Glutamatergic neuron (in vitro differentiated cells): ENCODE data around the gene PAFAH1B1. TPM values are rescaled to one million over a fixed set of nuclear protein-coding genes. Genes with fewer than 3 reads are reported as not detected.
A peak's percentile ranks its signal among the peaks of the same experiment; 100 is the strongest.

Experiments used
- DNase-seq: peaks from one replicate; pipeline ENCODE4 v3.0.0; 2022
- H3K27ac Mint-ChIP-seq: one replicate; pipeline ENCODE4 v1.8.0; 2020; ENCODE audit warnings: mild to moderate bottlenecking, mixed read lengths, inconsistent platforms; ENCODE audit not compliant: unreplicated experiment
- H3K27me3 Mint-ChIP-seq: one replicate; pipeline ENCODE4 v1.8.0; 2020; ENCODE audit warnings: mild to moderate bottlenecking, moderate library complexity, mixed read lengths, inconsistent platforms; ENCODE audit not compliant: unreplicated experiment
- H3K36me3 Mint-ChIP-seq: one replicate; pipeline ENCODE4 v1.8.0; 2020; ENCODE audit warnings: mild to moderate bottlenecking, mixed read lengths, inconsistent platforms; ENCODE audit not compliant: unreplicated experiment
- H3K4me1 Mint-ChIP-seq: one replicate; pipeline ENCODE4 v1.8.0; 2020; ENCODE audit warnings: mild to moderate bottlenecking, low read depth, mixed read lengths, inconsistent platforms; ENCODE audit not compliant: unreplicated experiment
- H3K4me3 Mint-ChIP-seq: one replicate; pipeline ENCODE4 v1.8.0; 2020; ENCODE audit warnings: mild to moderate bottlenecking, mixed read lengths, inconsistent platforms; ENCODE audit not compliant: unreplicated experiment
- H3K9me3 Mint-ChIP-seq: one replicate; pipeline ENCODE4 v1.8.0; 2020; ENCODE audit warnings: mild to moderate bottlenecking, moderate library complexity, mixed read lengths, inconsistent platforms; ENCODE audit not compliant: unreplicated experiment
- CTCF ChIP-seq: fragments of 200-600 bp; sonication (generic); IDR thresholded peaks from one replicate; pipeline ENCODE4 v1.5.0; 2021; ENCODE audit not compliant: partially characterized antibody, unreplicated experiment
- total RNA-seq: library from RNA; stranded (reverse); fragmentation: NEBNext Ultra II Directional; extraction: Animal tissue kit (Norgen Biotek cat#: 25700); gene quantifications from one replicate; pipeline ENCODE4 v1.2.1, GENCODE V29; 2021; ENCODE audit not compliant: unreplicated experiment

Gene PAFAH1B1
- total RNA-seq, 1 donor from 2014 or later = 296 TPM

DNA sequence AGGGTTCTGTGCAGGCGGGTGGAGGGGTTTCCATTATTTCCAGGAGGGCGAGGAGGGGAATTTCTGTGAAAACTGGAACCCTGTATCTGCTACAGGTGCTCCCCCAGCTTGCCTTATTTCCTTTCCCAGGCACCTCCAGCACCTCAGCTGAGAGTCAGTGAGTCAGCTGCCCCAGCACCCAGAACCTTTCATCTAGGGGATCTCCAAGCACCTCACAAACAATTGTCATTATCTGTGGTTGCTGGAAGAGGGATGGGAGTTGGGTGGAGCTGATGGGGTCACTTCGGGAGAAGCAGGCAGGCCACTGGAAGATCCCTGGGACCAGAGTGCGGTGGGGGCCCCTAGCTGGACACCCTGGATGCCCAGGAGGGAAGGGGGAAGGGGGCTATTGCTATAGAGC, 128.1 kb downstream of the PAFAH1B1 start:
- Mint-ChIP-seq H3K9me3 (peaks cover 5% of the 10 kb centered on the region), H3K4me3 (no peak overlapping the region), H3K4me1 (peaks cover 2% of the 10 kb centered on the region), H3K27ac (no peak overlapping the region), H3K36me3 (peaks cover 5% of the 10 kb centered on the region), H3K27me3 (peaks cover 9% of the 10 kb centered on the region)
- no peak for TF ChIP-seq CTCF
- no peak for DNase-seq

DNA sequence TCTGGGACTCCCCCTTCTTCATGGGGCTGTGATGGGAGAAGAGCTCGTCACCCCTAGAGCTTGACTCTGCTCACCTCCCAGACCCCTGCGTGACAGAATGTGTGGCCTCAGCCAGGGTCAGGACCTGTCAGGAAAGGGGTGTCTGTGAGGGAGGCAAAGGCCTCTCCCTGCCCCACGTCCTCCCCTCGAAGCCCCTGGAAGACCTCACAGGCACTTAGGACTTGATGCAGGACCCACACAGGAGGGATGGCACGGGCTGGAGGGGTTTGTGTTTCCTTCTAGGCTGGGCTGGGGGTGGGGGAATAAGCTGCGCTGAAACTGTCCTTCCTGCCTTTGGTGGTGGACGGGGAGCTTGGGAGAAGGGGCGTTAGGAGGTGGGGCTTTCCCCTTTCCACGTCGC, 129.2 kb downstream of the PAFAH1B1 start:
- Mint-ChIP-seq H3K4me3 (no peak overlapping the region), H3K4me1 (peaks cover 2% of the 10 kb centered on the region), H3K27me3 (peaks cover 9% of the 10 kb centered on the region), H3K9me3 (peaks cover 5% of the 10 kb centered on the region), H3K36me3 (peaks cover 5% of the 10 kb centered on the region), H3K27ac (no peak overlapping the region)
- no peak for TF ChIP-seq CTCF
- no peak for DNase-seq

DNA sequence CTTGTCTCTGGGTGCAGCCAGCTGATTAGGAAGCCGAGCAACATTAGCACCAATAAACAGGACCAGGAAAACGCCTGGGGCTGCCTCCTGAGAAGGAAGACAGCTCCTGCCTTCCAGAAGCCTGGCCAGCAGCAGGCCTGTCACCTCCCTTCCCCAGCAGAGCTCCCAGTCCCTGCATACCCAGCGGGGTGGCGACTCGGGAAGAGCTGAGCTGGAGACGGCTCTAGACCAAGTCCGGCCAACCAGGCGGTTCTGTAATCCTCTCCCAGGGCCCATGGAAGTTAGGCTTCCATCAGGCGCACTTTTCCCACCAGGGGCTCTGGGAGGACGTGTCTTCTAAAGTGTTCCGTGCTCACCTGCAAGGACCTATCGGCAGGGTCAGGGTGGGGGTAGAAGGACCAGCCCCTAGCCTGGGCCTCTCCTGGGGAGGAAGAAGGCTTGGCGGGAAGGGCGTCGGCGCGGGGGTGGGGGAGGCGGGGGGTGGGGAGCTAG, 130.1 kb downstream of the PAFAH1B1 start:
- Mint-ChIP-seq H3K27ac (no peak overlapping the region), H3K4me3 (no peak overlapping the region)
- no peak for TF ChIP-seq CTCF

GRCh38 chr17:2723997-2724783, 130.7 kb downstream of the PAFAH1B1 start:
- Mint-ChIP-seq H3K9me3 (peaks cover 5% of the 10 kb centered on the region), H3K36me3 (peaks cover 5% of the 10 kb centered on the region), H3K27me3 (peaks cover 9% of the 10 kb centered on the region), H3K4me3 (no peak overlapping the region), H3K4me1 (peaks cover 2% of the 10 kb centered on the region), H3K27ac (no peak overlapping the region)
- TF ChIP-seq CTCF = no peak
- DNase-seq = peak; percentile 51

More for the DNA sequence above, 130.1 kb downstream of the PAFAH1B1 start:
- Mint-ChIP-seq H3K36me3 (peaks cover 5% of the 10 kb centered on the region), H3K27me3 (peaks cover 9% of the 10 kb centered on the region), H3K4me1 (peaks cover 2% of the 10 kb centered on the region), H3K9me3 (peaks cover 5% of the 10 kb centered on the region)
- DNase-seq = peak; percentile 59

DNA sequence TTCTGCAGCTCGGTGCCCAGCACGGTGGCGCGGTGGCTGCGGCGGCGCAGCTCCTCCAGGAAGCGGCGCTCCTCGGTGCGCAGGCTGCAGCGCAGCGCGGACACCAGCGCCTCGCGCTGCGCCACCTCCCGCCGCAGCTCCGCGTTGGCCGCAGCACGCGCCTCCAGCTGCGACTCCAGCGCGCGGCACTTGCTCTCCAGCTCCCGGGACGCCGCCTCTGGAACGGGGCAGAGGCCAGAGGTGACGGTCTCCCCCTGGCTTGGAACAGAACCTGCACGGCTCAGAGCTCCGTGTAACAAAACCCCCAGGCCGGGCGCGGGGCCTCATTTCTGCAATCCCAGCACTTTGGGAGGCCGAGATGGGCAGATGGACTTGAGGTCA, 131.3 kb downstream of the PAFAH1B1 start:
- Mint-ChIP-seq H3K27ac (no peak overlapping the region), H3K4me1 (peaks cover 2% of the 10 kb centered on the region), H3K9me3 (peaks cover 5% of the 10 kb centered on the region), H3K27me3 (peaks cover 9% of the 10 kb centered on the region), H3K36me3 (peaks cover 5% of the 10 kb centered on the region), H3K4me3 (no peak overlapping the region)
- DNase-seq = peak; percentile 67
- TF ChIP-seq CTCF = no peak
